ENCODE results near the gene PIAS3.

Gene PIAS3

GRCh38 chr1:145892486-145893087 lies 33.7 kb upstream of the PIAS3 start:
- TF ChIP-seq CTCF (conservative IDR thresholded peaks at IDR 0.05; ENCODE audit: low read depth, low read length), result no peak
- peaks cover 9% of the 10 kb centered on the region for H3K4me1 ChIP-seq (ENCODE audit: low read depth, poor library complexity, severe bottlenecking)
- no peaks in the 10 kb centered on the region for H4K20me1 ChIP-seq (ENCODE audit: insufficient read depth)
- H3K27ac ChIP-seq, result no peak overlapping the region
- no peak overlapping the region for H3K4me3 ChIP-seq (IDR thresholded peaks at IDR 0.05; ENCODE audit: insufficient read depth, low read depth, low read length)
- H3K36me3 ChIP-seq (ENCODE audit: insufficient read depth), result no peaks in the 10 kb centered on the region
- no peak overlapping the region for H3K4me2 ChIP-seq
- H3K9ac ChIP-seq, result no peak overlapping the region
- no peaks in the 10 kb centered on the region for H3K27me3 ChIP-seq (ENCODE audit: insufficient read depth, low read depth)
- H3K79me2 ChIP-seq (ENCODE audit: insufficient read depth, low read depth), result no peaks in the 10 kb centered on the region
- peak overlapping the region; percentile 38; the same call in 1 of the 2 replicates for H2AFZ ChIP-seq (ENCODE audit: low read depth)

- Histone ChIP-seq H3K27me3 (ENCODE audit: insufficient read depth, low read depth) (no peaks in the 10 kb centered on the region), H3K4me2 (no peak overlapping the region), H4K20me1 (ENCODE audit: insufficient read depth) (no peaks in the 10 kb centered on the region), H3K79me2 (ENCODE audit: insufficient read depth, low read depth) (no peaks in the 10 kb centered on the region), H3K9ac (no peak overlapping the region), H3K4me1 (ENCODE audit: low read depth, poor library complexity, severe bottlenecking) (peaks cover 9% of the 10 kb centered on the region), H2AFZ (ENCODE audit: low read depth) (peak overlapping the region; percentile 38; the same call in 1 of the 2 replicates), H3K4me3 (IDR thresholded peaks at IDR 0.05; ENCODE audit: insufficient read depth, low read depth, low read length) (no peak overlapping the region), H3K36me3 (ENCODE audit: insufficient read depth) (no peaks in the 10 kb centered on the region), H3K27ac (no peak overlapping the region)
- peak; percentile 100 for TF ChIP-seq CTCF (conservative IDR thresholded peaks at IDR 0.05; ENCODE audit: low read depth, low read length)
Observed at GRCh38 chr1:145891587-145892485, 33.0 kb upstream of the PIAS3 start.

- H4K20me1 ChIP-seq (ENCODE audit: insufficient read depth), result no peaks in the 10 kb centered on the region
- H3K9ac ChIP-seq, result no peak overlapping the region
- H3K27me3 ChIP-seq (ENCODE audit: insufficient read depth, low read depth), result no peaks in the 10 kb centered on the region
- H3K27ac ChIP-seq, result no peak overlapping the region
- no peak for TF ChIP-seq CTCF (conservative IDR thresholded peaks at IDR 0.05; ENCODE audit: low read depth, low read length)
- peaks cover 13% of the 10 kb centered on the region for H3K4me1 ChIP-seq (ENCODE audit: low read depth, poor library complexity, severe bottlenecking)
- H2AFZ ChIP-seq (ENCODE audit: low read depth), result peak overlapping the region; percentile 38; the same call in 1 of the 2 replicates
- no peaks in the 10 kb centered on the region for H3K79me2 ChIP-seq (ENCODE audit: insufficient read depth, low read depth)
- no peak overlapping the region for H3K4me2 ChIP-seq
- H3K36me3 ChIP-seq (ENCODE audit: insufficient read depth), result no peaks in the 10 kb centered on the region
- H3K4me3 ChIP-seq (IDR thresholded peaks at IDR 0.05; ENCODE audit: insufficient read depth, low read depth, low read length), result no peak overlapping the region
Observed at GRCh38 chr1:145891143-145891542, 32.3 kb upstream of the PIAS3 start.

GRCh38 chr1:145889722-145890121 lies 30.8 kb upstream of the PIAS3 start:
- no peaks in the 10 kb centered on the region for H4K20me1 ChIP-seq (ENCODE audit: insufficient read depth)
- H3K4me2 ChIP-seq, result no peak overlapping the region
- H3K27me3 ChIP-seq (ENCODE audit: insufficient read depth, low read depth), result peaks cover 9% of the 10 kb centered on the region
- H3K9ac ChIP-seq, result no peak overlapping the region
- no peak overlapping the region for H2AFZ ChIP-seq (ENCODE audit: low read depth)
- no peak overlapping the region for H3K4me3 ChIP-seq (IDR thresholded peaks at IDR 0.05; ENCODE audit: insufficient read depth, low read depth, low read length)
- no peaks in the 10 kb centered on the region for H3K36me3 ChIP-seq (ENCODE audit: insufficient read depth)
- peaks cover 20% of the 10 kb centered on the region for H3K4me1 ChIP-seq (ENCODE audit: low read depth, poor library complexity, severe bottlenecking)
- no peak for TF ChIP-seq CTCF (conservative IDR thresholded peaks at IDR 0.05; ENCODE audit: low read depth, low read length)
- H3K79me2 ChIP-seq (ENCODE audit: insufficient read depth, low read depth), result no peaks in the 10 kb centered on the region
- no peak overlapping the region for H3K27ac ChIP-seq

Data from KMS-11 (cell line).